ENCODE data around the gene GNL1. TPM values are rescaled to one million over a fixed set of nuclear protein-coding genes. Genes with fewer than 3 reads are reported as not detected.
"Not testable (repeated sequence)": the region's sequence is repeated elsewhere in the genome, so short reads cannot be mapped to it uniquely, and the experiment has no call there.

The GNL1 gene
- total and polyA plus RNA-seq, 3 experiments from 2014 or later: 49.8 to 102 (median 100) TPM

DNA sequence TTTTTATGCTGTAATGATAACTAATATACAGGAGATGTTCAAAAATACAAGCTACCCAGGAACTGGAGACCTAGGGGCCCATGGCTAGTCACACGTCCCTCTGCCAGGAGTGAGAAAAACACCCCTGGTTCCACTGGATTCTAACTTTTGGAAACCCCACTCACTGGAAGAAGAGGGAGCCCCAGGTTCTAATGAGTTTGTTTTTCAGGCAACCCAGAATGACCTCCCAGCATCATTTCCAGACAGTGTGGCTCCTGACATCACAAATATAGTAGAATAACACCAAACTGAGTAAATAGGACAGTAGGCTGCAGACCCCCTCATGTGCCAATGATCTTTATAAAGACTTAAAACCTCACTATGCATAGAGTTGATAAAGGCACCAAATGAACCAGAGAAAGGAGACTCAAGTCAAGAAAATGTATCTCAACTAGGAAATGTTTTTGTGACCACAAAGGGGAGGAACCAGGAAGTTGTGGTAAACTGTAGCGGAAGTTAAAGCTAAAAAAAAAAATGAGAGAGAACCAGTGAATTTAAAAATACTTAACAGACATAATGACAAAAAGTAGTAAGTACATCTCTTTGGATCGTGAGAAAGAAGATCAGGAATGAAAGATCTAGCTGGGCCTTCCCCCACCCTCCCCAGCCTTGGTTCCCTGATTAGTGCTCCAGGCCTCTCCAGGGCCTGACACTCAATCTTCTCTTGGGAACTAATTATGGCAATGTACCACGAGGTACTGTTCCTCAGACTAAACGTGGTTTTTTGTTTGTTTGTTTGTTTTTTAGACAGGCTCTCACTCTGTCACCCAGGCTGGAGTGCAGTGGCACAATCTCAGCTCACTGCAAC, 47.2 kb downstream of the GNL1 start:
- peaks cover 53 to 68% (median 68%) of the 10 kb centered on the region in 3 donors for H3K4me1 Mint-ChIP-seq

GRCh38 chr6:30507849-30508827, 48.2 kb downstream of the GNL1 start:
- no peaks in the 10 kb centered on the region for H3K36me3 Mint-ChIP-seq
- ChIA-PET POLR2A (interaction anchor here (1.6 to 5.1 kb wide), 3 partner anchors 10 to 20 kb away, joined by 3 to 94 read pairs (median 6); no protein-coding TSS in a partner anchor), CTCF (interaction anchor here (1.0 to 12.3 kb wide), 8 partner anchors 10 to 164 kb away, joined by 3 to 113 read pairs (median 10); no protein-coding TSS in a partner anchor)
- H3K27ac ChIP-seq (ENCODE audit: low read depth, low read length): no peak overlapping the region
- no peak for DNase-seq
- H3K9me3 ChIP-seq (ENCODE audit: low read length): no peaks in the 10 kb centered on the region
- no peaks in the 10 kb centered on the region for H3K9me3 Mint-ChIP-seq
- no peaks in the 10 kb centered on the region for H3K36me3 ChIP-seq (ENCODE audit: insufficient read depth, low read length)
- H3K4me3 ChIP-seq (ENCODE audit: low read length): peak overlapping the region; percentile 27
- H3K27ac Mint-ChIP-seq: peak overlapping the region; percentile 26 to 97 (median 86)
- peaks cover 51 to 67% (median 66%) of the 10 kb centered on the region in 3 donors for H3K4me1 Mint-ChIP-seq
- peak overlapping the region; percentile 35 to 82 (median 65) for H3K4me3 Mint-ChIP-seq
- no peaks in the 10 kb centered on the region for H3K27me3 ChIP-seq (ENCODE audit: insufficient read depth, low read length, poor library complexity, severe bottlenecking)
- no peaks in the 10 kb centered on the region for H3K27me3 Mint-ChIP-seq
- H3K4me1 ChIP-seq (ENCODE audit: insufficient read depth, low read length): peaks cover 59% of the 10 kb centered on the region

More for the DNA sequence above, 47.2 kb downstream of the GNL1 start:
- Mint-ChIP-seq H3K27me3 (no peaks in the 10 kb centered on the region), H3K4me3 (peak overlapping the region; percentile 59 to 82 (median 72)), H3K36me3 (no peaks in the 10 kb centered on the region), H3K9me3 (no peaks in the 10 kb centered on the region), H3K27ac (peak overlapping the region; percentile 71 to 97 (median 86))
- ChIA-PET CTCF (interaction anchor here (1.0 to 12.3 kb wide), 10 partner anchors 9 to 163 kb away, joined by 3 to 113 read pairs (median 5); no protein-coding TSS in a partner anchor), POLR2A (interaction anchor here (0.5 to 5.1 kb wide), 12 partner anchors 9 to 1447 kb away, joined by 3 to 94 read pairs (median 4); no protein-coding TSS in a partner anchor)
- H3K27ac ChIP-seq (ENCODE audit: low read depth, low read length): no peak overlapping the region
- no peaks in the 10 kb centered on the region for H3K27me3 ChIP-seq (ENCODE audit: insufficient read depth, low read length, poor library complexity, severe bottlenecking)
- peak in 2 of 5 donors; percentile 79 to 84 for DNase-seq
- H3K9me3 ChIP-seq (ENCODE audit: low read length): no peaks in the 10 kb centered on the region
- H3K36me3 ChIP-seq (ENCODE audit: insufficient read depth, low read length): no peaks in the 10 kb centered on the region
- peaks cover 59% of the 10 kb centered on the region for H3K4me1 ChIP-seq (ENCODE audit: insufficient read depth, low read length)
- peak overlapping the region; percentile 27 for H3K4me3 ChIP-seq (ENCODE audit: low read length)

DNA sequence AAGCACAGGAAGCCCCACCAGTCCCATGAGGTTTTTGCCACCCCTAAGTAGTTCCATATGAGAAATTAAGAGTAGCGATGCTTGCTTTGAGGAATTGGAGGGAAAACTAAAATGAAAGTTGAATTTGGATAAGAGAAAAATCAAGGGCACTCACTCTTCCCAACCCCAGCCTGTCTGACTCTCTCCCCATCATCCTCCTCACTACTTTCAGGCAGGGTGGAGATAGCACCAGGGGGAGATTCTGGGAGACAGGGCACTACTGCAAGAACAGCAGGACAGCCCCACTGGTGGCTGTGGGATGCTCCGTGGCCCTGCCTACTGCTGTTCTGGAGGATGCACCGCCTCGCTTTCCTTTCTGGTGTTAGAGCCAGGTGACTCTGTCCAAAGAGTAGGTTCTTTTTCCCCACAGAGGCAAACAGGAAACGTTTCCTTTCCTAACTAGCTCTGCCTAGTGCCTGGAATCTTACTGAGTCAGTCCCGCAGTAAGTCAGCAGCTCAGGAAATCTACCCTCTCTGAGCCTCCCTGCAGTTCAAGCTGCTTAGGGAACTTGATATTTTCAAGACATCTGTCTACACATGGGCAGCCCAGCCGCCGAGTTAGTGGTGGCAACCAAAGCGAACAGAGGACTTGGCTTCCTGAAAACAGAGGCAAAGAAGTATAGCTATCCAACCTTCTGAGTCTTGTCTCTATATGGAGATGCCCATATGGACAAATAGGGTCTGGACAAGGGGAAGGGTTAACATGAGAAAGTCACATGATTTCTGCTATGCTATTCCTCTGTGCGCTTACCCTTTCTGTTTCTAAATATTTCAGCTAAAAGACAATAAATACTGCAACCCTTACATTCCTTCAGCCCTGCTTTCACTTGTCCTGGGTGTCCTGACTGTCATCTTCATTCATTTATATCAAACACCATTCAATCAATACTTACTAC, 55.6 kb downstream of the GNL1 start:
- H3K27me3 Mint-ChIP-seq: no peaks in the 10 kb centered on the region
- H3K27ac ChIP-seq (ENCODE audit: low read depth, low read length): no peak overlapping the region
- no peaks in the 10 kb centered on the region for H3K27me3 ChIP-seq (ENCODE audit: insufficient read depth, low read length, poor library complexity, severe bottlenecking)
- peaks cover 30 to 44% (median 37%) of the 10 kb centered on the region in 3 donors for H3K4me1 Mint-ChIP-seq
- no peaks in the 10 kb centered on the region for H3K36me3 ChIP-seq (ENCODE audit: insufficient read depth, low read length)
- POLR2A ChIA-PET: interaction anchor here (0.6 to 2.2 kb wide), 6 partner anchors 8 to 340 kb away, joined by 3 to 11 read pairs (median 3); no protein-coding TSS in a partner anchor
- peak overlapping the region; percentile 11 to 71 (median 65) for H3K4me3 Mint-ChIP-seq
- peak overlapping the region in 6 of 8 donors; percentile 6 to 76 (median 66) for H3K27ac Mint-ChIP-seq
- CTCF ChIA-PET: interaction anchor here (1.0 to 5.3 kb wide), 7 partner anchors 8 to 231 kb away, joined by 3 to 21 read pairs (median 4); no protein-coding TSS in a partner anchor
- no peaks in the 10 kb centered on the region for H3K36me3 Mint-ChIP-seq
- H3K4me3 ChIP-seq (ENCODE audit: low read length): peak overlapping the region; percentile 50
- DNase-seq: no peak
- peaks cover 0 to 2% (median 0%) of the 10 kb centered on the region in 5 donors for H3K9me3 Mint-ChIP-seq
- peaks cover 28% of the 10 kb centered on the region for H3K4me1 ChIP-seq (ENCODE audit: insufficient read depth, low read length)
- no peaks in the 10 kb centered on the region for H3K9me3 ChIP-seq (ENCODE audit: low read length)

DNA sequence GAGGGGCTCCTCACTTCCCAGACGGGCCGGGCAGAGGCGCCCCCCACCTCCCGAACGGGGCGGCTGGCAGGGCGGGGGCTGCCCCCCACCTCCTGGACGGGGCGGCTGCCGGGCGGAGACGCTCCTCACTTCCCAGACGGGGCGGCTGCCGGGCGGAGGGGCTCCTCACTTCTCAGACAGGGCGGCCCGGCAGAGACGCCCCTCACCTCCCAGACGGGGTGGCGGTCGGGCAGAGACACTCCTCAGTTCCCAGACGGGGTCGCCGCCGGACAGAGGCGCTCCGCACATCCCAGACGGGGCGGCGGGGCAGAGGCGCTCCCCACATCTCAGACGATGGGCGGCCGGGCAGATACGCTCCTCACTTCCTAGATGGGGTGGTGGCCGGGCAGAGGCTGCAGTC, 57.6 kb downstream of the GNL1 start:
- H3K27me3 ChIP-seq (ENCODE audit: insufficient read depth, low read length, poor library complexity, severe bottlenecking); H3K4me3 ChIP-seq (ENCODE audit: low read length); H3K9me3 Mint-ChIP-seq; CTCF ChIA-PET; DNase-seq; H3K4me3 Mint-ChIP-seq; H3K36me3 Mint-ChIP-seq; POLR2A ChIA-PET; H3K9me3 ChIP-seq (ENCODE audit: low read length); H3K27me3 Mint-ChIP-seq; H3K36me3 ChIP-seq (ENCODE audit: insufficient read depth, low read length); H3K27ac Mint-ChIP-seq; H3K27ac ChIP-seq (ENCODE audit: low read depth, low read length): not testable (repeated sequence)
- H3K4me1 Mint-ChIP-seq: peaks cover 49 to 63% (median 56%) of the 10 kb centered on the region in 3 donors
- peaks cover 47% of the 10 kb centered on the region for H3K4me1 ChIP-seq (ENCODE audit: insufficient read depth, low read length)

DNA sequence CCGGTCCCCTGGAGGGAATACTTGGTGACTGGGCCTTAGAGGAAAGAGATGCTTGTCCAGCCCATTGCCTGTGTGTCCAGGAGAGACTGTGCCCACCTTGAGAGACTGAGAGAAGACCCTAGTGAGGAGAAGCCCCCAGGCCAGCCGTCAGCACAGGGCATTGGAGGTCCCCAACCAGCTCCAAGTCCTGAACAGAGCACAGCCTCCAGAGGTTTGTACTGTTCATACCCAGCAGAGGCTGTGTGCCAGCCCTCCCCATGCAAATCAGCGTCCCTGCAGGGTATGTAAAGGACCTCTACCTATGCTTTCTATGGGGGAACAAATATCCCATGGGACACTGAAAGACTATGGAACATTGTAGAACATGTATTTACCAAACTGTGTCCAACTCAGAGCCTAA, 58.6 kb downstream of the GNL1 start:
- Mint-ChIP-seq H3K27ac (peak overlapping the region in 3 of 8 donors; percentile 6 to 35 (median 29)), H3K9me3 (peaks cover 0 to 2% (median 0%) of the 10 kb centered on the region in 5 donors), H3K36me3 (peaks cover 2 to 16% (median 11%) of the 10 kb centered on the region in 3 donors), H3K4me1 (peaks cover 57 to 72% (median 66%) of the 10 kb centered on the region in 3 donors), H3K4me3 (no peak overlapping the region), H3K27me3 (no peaks in the 10 kb centered on the region)
- Histone ChIP-seq H3K36me3 (ENCODE audit: insufficient read depth, low read length) (peaks cover 16% of the 10 kb centered on the region), H3K27me3 (ENCODE audit: insufficient read depth, low read length, poor library complexity, severe bottlenecking) (no peaks in the 10 kb centered on the region), H3K4me3 (ENCODE audit: low read length) (no peak overlapping the region), H3K9me3 (ENCODE audit: low read length) (no peaks in the 10 kb centered on the region), H3K4me1 (ENCODE audit: insufficient read depth, low read length) (peaks cover 57% of the 10 kb centered on the region), H3K27ac (ENCODE audit: low read depth, low read length) (no peak overlapping the region)
- POLR2A ChIA-PET: interaction anchor here (8.2 kb wide), 1 partner anchor 13 kb away, joined by 94 read pairs; no protein-coding TSS in a partner anchor
- DNase-seq: no peak
- CTCF ChIA-PET: interaction anchor here (7.3 kb wide), 1 partner anchor 34 kb away, joined by 73 read pairs; no protein-coding TSS in a partner anchor

DNA sequence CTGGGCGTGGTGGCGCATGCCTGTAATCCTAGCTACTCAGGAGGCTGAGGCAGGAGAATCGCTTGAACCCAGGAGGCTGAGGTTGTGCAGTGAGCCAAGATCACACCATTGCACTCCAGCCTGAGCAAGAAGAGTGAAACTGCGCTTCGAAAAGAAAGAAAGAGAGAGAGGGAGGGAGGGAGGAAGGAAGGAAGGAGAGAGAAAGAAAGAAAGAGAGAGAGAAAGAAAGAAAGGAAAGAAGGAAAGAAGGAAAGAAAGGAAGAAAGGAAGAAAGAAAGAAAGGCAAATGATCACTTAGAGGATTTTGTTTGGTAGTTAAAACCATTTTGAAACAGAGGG, 59.1 kb downstream of the GNL1 start:
- DNase-seq; H3K27me3 ChIP-seq (ENCODE audit: insufficient read depth, low read length, poor library complexity, severe bottlenecking); H3K4me3 Mint-ChIP-seq; H3K27me3 Mint-ChIP-seq; H3K27ac ChIP-seq (ENCODE audit: low read depth, low read length); H3K9me3 Mint-ChIP-seq; H3K9me3 ChIP-seq (ENCODE audit: low read length); H3K4me3 ChIP-seq (ENCODE audit: low read length): not testable (repeated sequence)
- Mint-ChIP-seq H3K36me3 (peaks cover 7 to 21% (median 16%) of the 10 kb centered on the region in 3 donors), H3K4me1 (peaks cover 62 to 77% (median 71%) of the 10 kb centered on the region in 3 donors), H3K27ac (peak overlapping the region in 4 of 8 donors; percentile 6 to 93 (median 32))
- H3K4me1 ChIP-seq (ENCODE audit: insufficient read depth, low read length): peaks cover 62% of the 10 kb centered on the region
- H3K36me3 ChIP-seq (ENCODE audit: insufficient read depth, low read length): peaks cover 21% of the 10 kb centered on the region
- CTCF ChIA-PET: interaction anchor here (1.0 to 7.3 kb wide), 3 partner anchors 24 to 44 kb away, joined by 3 to 73 read pairs (median 3); no protein-coding TSS in a partner anchor
- POLR2A ChIA-PET: interaction anchor here (0.9 to 8.2 kb wide), 3 partner anchors 13 to 35 kb away, joined by 3 to 94 read pairs (median 4); no protein-coding TSS in a partner anchor
